H9 (cell line): Measurements from ENCODE around the gene RAB6B. TPM values are rescaled to one million over a fixed set of nuclear protein-coding genes. Genes with fewer than 3 reads are reported as not detected.

ENCODE experiments used
- DNase-seq: peaks from one replicate; pipeline ENCODE4 v3.0.0-alpha.2; 2017
- H2AFZ ChIP-seq: one replicate; pipeline ENCODE4 v1.6.1; 2013; ENCODE audit warnings: mild to moderate bottlenecking, low read length, control low read depth, moderate library complexity
- H2AK5ac ChIP-seq: 2 replicates; pipeline ENCODE4 v1.6.1; 2013; ENCODE audit warnings: low read length, control low read depth, mixed read lengths; ENCODE audit not compliant: insufficient read length
- H2BK120ac ChIP-seq: one replicate; pipeline ENCODE4 v1.6.1; 2013; ENCODE audit warnings: low read depth, mild to moderate bottlenecking, low read length, control low read depth, inconsistent platforms; ENCODE audit not compliant: poor library complexity, severe bottlenecking
- H2BK12ac ChIP-seq: 2 replicates; pipeline ENCODE4 v1.6.1; 2013; ENCODE audit warnings: low read length, control low read depth, mixed read lengths, low read depth; ENCODE audit not compliant: insufficient read length
- H2BK15ac ChIP-seq: 2 replicates; pipeline ENCODE4 v1.6.1; 2013; ENCODE audit warnings: low read depth, low read length, control low read depth
- H2BK20ac ChIP-seq: one replicate; pipeline ENCODE4 v1.6.1; 2013; ENCODE audit warnings: low read depth, mild to moderate bottlenecking, low read length, control low read depth, inconsistent platforms; ENCODE audit not compliant: poor library complexity, severe bottlenecking
- H2BK5ac ChIP-seq: 2 replicates; pipeline ENCODE4 v1.6.1; 2013; ENCODE audit warnings: low read length, control low read depth, mixed read lengths; ENCODE audit not compliant: insufficient read length
- H3K14ac ChIP-seq: 2 replicates; pipeline ENCODE4 v1.6.1; 2013; ENCODE audit warnings: low read length, control low read depth; ENCODE audit not compliant: insufficient read depth
- H3K18ac ChIP-seq: 2 replicates; pipeline ENCODE4 v1.6.1; 2013; ENCODE audit warnings: low read depth, mild to moderate bottlenecking, mixed read lengths, low read length, control low read depth; ENCODE audit not compliant: insufficient read length
- H3K23ac ChIP-seq: 2 replicates; pipeline ENCODE4 v1.6.1; 2013; ENCODE audit warnings: low read length, control low read depth, mixed read lengths, low read depth; ENCODE audit not compliant: insufficient read length
- H3K23me2 ChIP-seq: 2 replicates; pipeline ENCODE4 v1.6.1; 2013; ENCODE audit warnings: low read depth, mild to moderate bottlenecking, mixed read lengths, low read length, control low read depth; ENCODE audit not compliant: insufficient read length, poor library complexity, severe bottlenecking
- H3K27ac ChIP-seq: 2 replicates; pipeline ENCODE4 v1.5.1; 2013; ENCODE audit warnings: low read length, control low read depth, mixed read lengths, low read depth; ENCODE audit not compliant: insufficient read length
- H3K27me3 ChIP-seq: 2 replicates; pipeline ENCODE4 v1.6.1; 2013; ENCODE audit warnings: low read length, control low read depth, inconsistent platforms; ENCODE audit not compliant: insufficient read depth
- H3K4ac ChIP-seq: 2 replicates; pipeline ENCODE4 v1.6.1; 2013; ENCODE audit warnings: low read depth, mild to moderate bottlenecking, control low read depth, inconsistent platforms, low read length, moderate library complexity
- H3K4me1 ChIP-seq: 2 replicates; pipeline ENCODE4 v1.6.1; 2013; ENCODE audit warnings: low read length, control low read depth, inconsistent platforms; ENCODE audit not compliant: insufficient read depth
- H3K4me2 ChIP-seq: 2 replicates; pipeline ENCODE4 v1.6.1; 2013; ENCODE audit warnings: low read length, control low read depth, mixed read lengths; ENCODE audit not compliant: insufficient read length, insufficient read depth
- H3K56ac ChIP-seq: 2 replicates; pipeline ENCODE4 v1.6.1; 2013; ENCODE audit warnings: low read depth, mild to moderate bottlenecking, mixed read lengths, low read length, control low read depth; ENCODE audit not compliant: insufficient read length
- H3K79me1 ChIP-seq: 2 replicates; pipeline ENCODE4 v1.6.1; 2013; ENCODE audit warnings: low read depth, mild to moderate bottlenecking, moderate library complexity, low read length, control low read depth, inconsistent platforms; ENCODE audit not compliant: insufficient read depth, poor library complexity, severe bottlenecking
- H3K79me2 ChIP-seq: 2 replicates; pipeline ENCODE4 v1.6.1; 2013; ENCODE audit warnings: low read length, control low read depth, inconsistent platforms; ENCODE audit not compliant: insufficient read depth
- H3K9ac ChIP-seq: 2 replicates; pipeline ENCODE4 v1.6.1; 2013; ENCODE audit warnings: low read length, control low read depth, mixed read lengths; ENCODE audit not compliant: insufficient read length; ENCODE audit errors: extremely low read depth
- H3K9me3 ChIP-seq: one replicate; pipeline ENCODE4 v1.6.1; 2013; ENCODE audit warnings: low read depth, low read length, inconsistent platforms; ENCODE audit not compliant: control insufficient read depth
- H3T11ph ChIP-seq: one replicate; pipeline ENCODE4 v1.6.1; 2013; ENCODE audit warnings: mild to moderate bottlenecking, low read length, control low read depth, inconsistent platforms
- H4K20me1 ChIP-seq: one replicate; pipeline ENCODE4 v1.6.1; 2013; ENCODE audit not compliant: control insufficient read depth, insufficient read length, insufficient read depth
- H4K5ac ChIP-seq: 2 replicates; pipeline ENCODE4 v1.6.1; 2013; ENCODE audit warnings: low read depth, mild to moderate bottlenecking, mixed read lengths, low read length, control low read depth; ENCODE audit not compliant: insufficient read length
- H4K8ac ChIP-seq: replicated peaks from 2 replicates; pipeline ENCODE4 v1.6.1; 2013; ENCODE audit warnings: low read length, control low read depth, mixed read lengths, low read depth; ENCODE audit not compliant: insufficient read length
- H4K91ac ChIP-seq: 2 replicates; pipeline ENCODE4 v1.6.1; 2013; ENCODE audit warnings: low read depth, mild to moderate bottlenecking, moderate library complexity, mixed read lengths, low read length, control low read depth; ENCODE audit not compliant: insufficient read length
- H3K27ac Mint-ChIP-seq, 3 experiments: 2 replicates in 2 of 3; 3 replicates in 1 of 3; pipeline ENCODE4 v1.8.0; 2020 to 2021; ENCODE audit warnings: mixed read lengths in 3 of 3, mild to moderate bottlenecking in 1 of 3, moderate library complexity in 1 of 3
- H3K27me3 Mint-ChIP-seq: 2 replicates; pipeline ENCODE4 v1.8.0; 2021; ENCODE audit warnings: low read depth, mild to moderate bottlenecking, moderate library complexity, mixed read lengths
- H3K36me3 Mint-ChIP-seq, 3 experiments: 2 replicates in 2 of 3; 3 replicates in 1 of 3; pipeline ENCODE4 v1.8.0; 2020 to 2021; ENCODE audit warnings: low read depth in 3 of 3, mixed read lengths in 3 of 3; ENCODE audit not compliant: insufficient read depth in 1 of 3
- H3K4me1 Mint-ChIP-seq, 2 experiments: 2 replicates each; pipeline ENCODE4 v1.8.0; 2020; ENCODE audit warnings: mixed read lengths in 2 of 2
- H3K4me3 Mint-ChIP-seq, 2 experiments: 2 replicates in 1 of 2; 3 replicates in 1 of 2; pipeline ENCODE4 v1.8.0; 2020 to 2021; ENCODE audit warnings: mild to moderate bottlenecking in 2 of 2, mixed read lengths in 2 of 2, moderate library complexity in 1 of 2
- H3K9me3 Mint-ChIP-seq, 2 experiments: 2 replicates in 1 of 2; 3 replicates in 1 of 2; pipeline ENCODE4 v1.8.0; 2020; ENCODE audit warnings: mild to moderate bottlenecking in 2 of 2, mixed read lengths in 2 of 2, moderate library complexity in 1 of 2
- WGBS: extraction: QIAGEN DNeasy Blood & Tissue Kit; methylation state at CpG from one replicate; pipeline ENCODE4 v1.1.7; 2013; ENCODE audit warnings: missing lambda C conversion rate, low lambda C conversion rate, mixed read lengths; ENCODE audit not compliant: insufficient read length; ENCODE audit errors: extremely low coverage; 5-methylcytosine and 5-hydroxymethylcytosine counted together
- total RNA-seq: library from RNA; stranded (reverse); gene quantifications from 2 replicates; pipeline ENCODE4 v1.2.1, GENCODE V29; 2021
- TF ChIP-seq, protein P1 (sequence below): fragments of 200-600 bp; sonication (generic); conservative IDR thresholded peaks from 3 replicates; pipeline ENCODE4 v1.8.0; 2021; ENCODE audit warnings: antibody characterized with exemption, mild to moderate bottlenecking

RAB6B gene
- total RNA-seq, 1 experiment from 2014 or later: 12.3 TPM

DNA sequence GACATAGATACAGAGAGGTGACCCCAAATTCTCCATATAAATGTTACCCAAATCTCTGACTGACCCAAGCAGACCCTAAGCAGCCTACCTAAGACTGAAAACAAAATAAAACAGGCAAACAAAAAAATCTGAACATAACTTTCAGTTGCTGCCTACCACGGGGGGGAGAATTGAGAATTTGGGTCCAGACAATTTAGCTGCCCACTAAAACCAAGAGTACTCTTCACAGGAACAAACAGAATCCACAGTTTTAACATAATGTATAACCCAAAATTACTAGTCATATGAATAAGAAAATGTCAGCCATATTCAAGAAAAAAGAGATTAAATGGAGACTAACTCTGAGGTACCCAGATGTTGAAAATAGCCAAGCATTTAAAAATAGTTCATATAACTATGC, 45.6 kb downstream of the RAB6B start:
- H3K4me1 ChIP-seq: peaks cover 2% of the 10 kb centered on the region; the same call in 1 of the 2 replicates
- Mint-ChIP-seq H3K27ac (no peak overlapping the region), H3K4me3 (no peak overlapping the region), H3K4me1 (peaks cover 12 to 13% of the 10 kb centered on the region in 2 experiments), H3K27me3 (no peaks in the 10 kb centered on the region), H3K36me3 (no peaks in the 10 kb centered on the region; a peak in 1 of 7 replicates), H3K9me3 (no peaks in the 10 kb centered on the region)
- DNase-seq: no peak
- no peaks in the 10 kb centered on the region for H3K23me2 ChIP-seq
- H3T11ph ChIP-seq: no peak overlapping the region
- H4K8ac ChIP-seq: no peak overlapping the region
- no peaks in the 10 kb centered on the region for H3K27me3 ChIP-seq
- no peak overlapping the region for H2BK20ac ChIP-seq
- no peaks in the 10 kb centered on the region for H3K9me3 ChIP-seq
- no peak overlapping the region for H3K9ac ChIP-seq
- no peak overlapping the region for H2BK15ac ChIP-seq
- TF ChIP-seq, protein P1, sequence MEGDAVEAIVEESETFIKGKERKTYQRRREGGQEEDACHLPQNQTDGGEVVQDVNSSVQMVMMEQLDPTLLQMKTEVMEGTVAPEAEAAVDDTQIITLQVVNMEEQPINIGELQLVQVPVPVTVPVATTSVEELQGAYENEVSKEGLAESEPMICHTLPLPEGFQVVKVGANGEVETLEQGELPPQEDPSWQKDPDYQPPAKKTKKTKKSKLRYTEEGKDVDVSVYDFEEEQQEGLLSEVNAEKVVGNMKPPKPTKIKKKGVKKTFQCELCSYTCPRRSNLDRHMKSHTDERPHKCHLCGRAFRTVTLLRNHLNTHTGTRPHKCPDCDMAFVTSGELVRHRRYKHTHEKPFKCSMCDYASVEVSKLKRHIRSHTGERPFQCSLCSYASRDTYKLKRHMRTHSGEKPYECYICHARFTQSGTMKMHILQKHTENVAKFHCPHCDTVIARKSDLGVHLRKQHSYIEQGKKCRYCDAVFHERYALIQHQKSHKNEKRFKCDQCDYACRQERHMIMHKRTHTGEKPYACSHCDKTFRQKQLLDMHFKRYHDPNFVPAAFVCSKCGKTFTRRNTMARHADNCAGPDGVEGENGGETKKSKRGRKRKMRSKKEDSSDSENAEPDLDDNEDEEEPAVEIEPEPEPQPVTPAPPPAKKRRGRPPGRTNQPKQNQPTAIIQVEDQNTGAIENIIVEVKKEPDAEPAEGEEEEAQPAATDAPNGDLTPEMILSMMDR: no peak
- WGBS: no CpG with 5 or more reads among the region's 1 CpG
- no peaks in the 10 kb centered on the region for H3K79me1 ChIP-seq
- no peak overlapping the region for H2BK12ac ChIP-seq
- H3K27ac ChIP-seq: no peak overlapping the region
- no peak overlapping the region for H3K14ac ChIP-seq
- no peaks in the 10 kb centered on the region for H4K20me1 ChIP-seq
- no peak overlapping the region for H3K4me2 ChIP-seq
- no peak overlapping the region for H2BK120ac ChIP-seq
- H2AK5ac ChIP-seq: no peak overlapping the region
- no peak overlapping the region for H2AFZ ChIP-seq
- H2BK5ac ChIP-seq: no peak overlapping the region
- no peak overlapping the region for H3K23ac ChIP-seq
- H4K5ac ChIP-seq: no peak overlapping the region
- no peak overlapping the region for H3K4ac ChIP-seq
- H3K56ac ChIP-seq: no peak overlapping the region
- no peak overlapping the region for H4K91ac ChIP-seq
- H3K18ac ChIP-seq: no peak overlapping the region
- no peaks in the 10 kb centered on the region for H3K79me2 ChIP-seq
